Bronchial epithelial cell (primary cell): ENCODE results near the gene MGST2. TPM values are rescaled to one million over a fixed set of nuclear protein-coding genes. Genes with fewer than 3 reads are reported as not detected.

Source experiments
- DNase-seq: peaks from one replicate; pipeline ENCODE4 v3.0.0-alpha.2; 2010; ENCODE audit warnings: low read depth
- FAIRE-seq: peaks from 2 replicates; lab custom pipeline; 2011; peaks lifted over from hg19 to GRCh38; lab: Jason Lieb, UNC
- H3K27me3 ChIP-seq: 2 replicates; pipeline ENCODE4 v1.5.1; 2011; ENCODE audit warnings: low read length; ENCODE audit not compliant: control insufficient read depth, insufficient read depth
- H3K36me3 ChIP-seq: 2 replicates; pipeline ENCODE4 v1.5.1; 2011; ENCODE audit warnings: low read length; ENCODE audit not compliant: control insufficient read depth, insufficient read depth
- H3K4me3 ChIP-seq: 2 replicates; pipeline ENCODE4 v1.5.1; 2011; ENCODE audit warnings: mild to moderate bottlenecking, low read depth, low read length, control low read depth
- total RNA-seq: library from RNA; depleted of rRNA; stranded (reverse); fragments of >200 nt; gene quantifications from 2 replicates; pipeline ENCODE4 v1.2.1, GENCODE V29; 2014
- TF ChIP-seq, protein P1 (sequence below): IDR thresholded peaks from 2 replicates; pipeline ENCODE4 v1.5.1; 2011; ENCODE audit warnings: mild to moderate bottlenecking, moderate library complexity, low read length, control low read depth, inconsistent platforms; ENCODE audit not compliant: insufficient read depth, severe bottlenecking

Gene MGST2
- total RNA-seq, 1 donor from 2014 or later, result 28.7 TPM

GRCh38 chr4:139675651-139676050, 10.0 kb downstream of the MGST2 start:
- Histone ChIP-seq H3K4me3 (no peak overlapping the region), H3K27me3 (no peaks in the 10 kb centered on the region), H3K36me3 (peaks cover 4% of the 10 kb centered on the region)
- TF ChIP-seq, protein P1, sequence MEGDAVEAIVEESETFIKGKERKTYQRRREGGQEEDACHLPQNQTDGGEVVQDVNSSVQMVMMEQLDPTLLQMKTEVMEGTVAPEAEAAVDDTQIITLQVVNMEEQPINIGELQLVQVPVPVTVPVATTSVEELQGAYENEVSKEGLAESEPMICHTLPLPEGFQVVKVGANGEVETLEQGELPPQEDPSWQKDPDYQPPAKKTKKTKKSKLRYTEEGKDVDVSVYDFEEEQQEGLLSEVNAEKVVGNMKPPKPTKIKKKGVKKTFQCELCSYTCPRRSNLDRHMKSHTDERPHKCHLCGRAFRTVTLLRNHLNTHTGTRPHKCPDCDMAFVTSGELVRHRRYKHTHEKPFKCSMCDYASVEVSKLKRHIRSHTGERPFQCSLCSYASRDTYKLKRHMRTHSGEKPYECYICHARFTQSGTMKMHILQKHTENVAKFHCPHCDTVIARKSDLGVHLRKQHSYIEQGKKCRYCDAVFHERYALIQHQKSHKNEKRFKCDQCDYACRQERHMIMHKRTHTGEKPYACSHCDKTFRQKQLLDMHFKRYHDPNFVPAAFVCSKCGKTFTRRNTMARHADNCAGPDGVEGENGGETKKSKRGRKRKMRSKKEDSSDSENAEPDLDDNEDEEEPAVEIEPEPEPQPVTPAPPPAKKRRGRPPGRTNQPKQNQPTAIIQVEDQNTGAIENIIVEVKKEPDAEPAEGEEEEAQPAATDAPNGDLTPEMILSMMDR, result no peak
- FAIRE-seq (no peak), DNase-seq (peak; percentile 53)

DNA sequence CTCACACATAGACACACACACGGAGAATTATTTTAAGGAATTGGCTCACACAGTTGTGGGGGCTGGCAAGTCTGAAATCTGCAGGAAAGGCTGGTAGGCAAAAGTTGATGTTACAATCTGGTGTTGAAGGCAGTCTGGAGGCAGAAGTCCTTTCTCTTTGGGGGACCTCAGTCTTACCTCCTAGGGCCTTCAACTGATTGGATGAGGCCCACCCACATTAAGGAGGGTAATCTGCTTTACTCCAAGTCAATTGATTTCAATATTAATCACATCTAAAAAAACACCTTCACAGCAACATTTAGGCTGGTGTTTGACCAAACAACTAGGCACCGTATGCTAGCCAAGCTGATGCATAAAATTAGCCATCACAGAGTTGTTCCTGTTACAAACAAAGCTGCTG, 10.7 kb downstream of the MGST2 start:
- no peaks in the 10 kb centered on the region for H3K27me3 ChIP-seq
- H3K4me3 ChIP-seq, result no peak overlapping the region
- H3K36me3 ChIP-seq, result peaks cover 4% of the 10 kb centered on the region
- DNase-seq (no peak), FAIRE-seq (no peak)
- TF ChIP-seq, protein P1, result no peak

- DNase-seq, result peak; percentile 25
- Histone ChIP-seq H3K27me3 (no peaks in the 10 kb centered on the region), H3K36me3 (peaks cover 4% of the 10 kb centered on the region), H3K4me3 (no peak overlapping the region)
- TF ChIP-seq, protein P1, result no peak
- no peak for FAIRE-seq
Observed at GRCh38 chr4:139676913-139677585, 11.4 kb downstream of the MGST2 start.

DNA sequence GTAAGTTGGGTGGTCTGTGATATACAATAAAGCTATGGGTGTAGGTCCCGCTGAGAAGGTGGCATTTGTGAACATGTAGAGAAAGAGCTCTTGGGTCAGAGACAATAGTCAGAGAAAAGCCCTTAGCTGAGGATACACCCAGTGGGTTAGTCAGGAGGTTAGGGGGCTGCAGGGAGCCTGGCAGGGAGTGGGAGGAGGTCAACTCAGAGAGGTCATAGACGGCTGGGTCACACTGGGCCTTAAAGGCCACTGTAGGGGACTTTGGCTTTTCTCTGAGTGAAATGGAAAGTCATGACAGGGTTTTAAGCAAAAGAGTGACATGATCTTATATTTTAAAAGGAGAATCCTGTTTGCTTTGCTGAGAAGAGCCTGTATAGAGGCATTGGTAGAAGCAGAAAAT, 16.7 kb downstream of the MGST2 start:
- peaks cover 9% of the 10 kb centered on the region for H3K36me3 ChIP-seq

DNA sequence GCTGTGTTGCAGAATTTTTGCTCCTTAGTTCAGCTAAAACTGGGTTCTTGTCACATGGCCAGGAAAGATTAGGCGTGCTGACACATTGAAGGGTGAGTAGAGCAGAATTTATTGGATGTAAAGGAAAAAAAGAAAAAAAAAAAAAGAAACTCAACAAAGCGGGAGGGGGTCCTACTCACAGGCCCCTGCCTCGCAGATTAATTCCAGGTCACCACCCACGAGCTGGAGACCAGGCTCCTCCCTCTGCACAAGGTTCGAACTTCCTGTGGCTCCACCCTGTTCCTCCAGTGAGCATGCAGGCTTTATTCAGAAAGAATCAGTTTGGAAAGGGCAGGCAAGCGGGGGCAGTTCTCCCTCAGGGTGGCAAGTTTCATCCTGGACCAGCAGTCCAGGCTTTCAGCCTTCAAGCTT, 17.1 kb downstream of the MGST2 start:
- DNase-seq, result no peak
- H3K36me3 ChIP-seq, result peaks cover 9% of the 10 kb centered on the region
- FAIRE-seq, result no peak
- TF ChIP-seq, protein P1, result no peak
- H3K27me3 ChIP-seq, result no peaks in the 10 kb centered on the region
- H3K4me3 ChIP-seq, result no peak overlapping the region

More for the DNA sequence above, 16.7 kb downstream of the MGST2 start:
- FAIRE-seq (no peak), DNase-seq (no peak)
- TF ChIP-seq, protein P1, result no peak
- H3K4me3 ChIP-seq, result no peak overlapping the region
- H3K27me3 ChIP-seq, result no peaks in the 10 kb centered on the region

- TF ChIP-seq, protein P1, result no peak
- no peak overlapping the region for H3K4me3 ChIP-seq
- peaks cover 7% of the 10 kb centered on the region for H3K36me3 ChIP-seq
- no peaks in the 10 kb centered on the region for H3K27me3 ChIP-seq
- DNase-seq (no peak), FAIRE-seq (no peak)
Observed at GRCh38 chr4:139684351-139684750, 18.7 kb downstream of the MGST2 start.
